GM18526 (cell line): ENCODE results near the gene TRIO.

ENCODE experiments used
- POLR2A ChIP-seq: IDR thresholded peaks from 3 replicates; pipeline ENCODE4 v1.6.1; 2011; ENCODE audit not compliant: insufficient read length; ENCODE audit errors: extremely low read depth

TRIO gene

GRCh38 chr5:14182761-14183160 is 39.6 kb downstream of the TRIO start:
- TF ChIP-seq POLR2A = no peak

GRCh38 chr5:14183187-14183939 is 40.2 kb downstream of the TRIO start:
- no peak for TF ChIP-seq POLR2A

- no peak for TF ChIP-seq POLR2A
These were observed 40.9 kb downstream of the TRIO start for GRCh38 chr5:14184082-14184481.

DNA sequence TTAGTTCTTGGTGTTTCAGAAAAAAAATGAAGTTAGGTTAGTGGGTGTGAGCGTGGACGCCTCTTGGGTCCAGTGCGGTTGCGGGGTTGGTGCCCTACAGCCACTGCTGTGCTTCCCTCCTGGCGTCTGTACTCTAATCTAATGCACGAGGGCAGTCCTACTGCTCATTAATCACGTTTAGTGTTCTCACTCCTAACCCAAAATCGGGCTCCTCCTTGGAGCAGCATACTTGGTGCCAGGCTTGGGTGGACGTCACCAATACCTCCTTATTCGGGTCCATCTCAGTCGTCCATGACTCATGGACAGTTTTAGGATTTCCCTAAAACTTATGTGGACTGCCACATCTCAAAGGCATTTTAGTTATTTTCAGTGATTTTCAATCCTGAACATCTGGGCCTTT is 41.6 kb downstream of the TRIO start:
- no peak for TF ChIP-seq POLR2A

DNA sequence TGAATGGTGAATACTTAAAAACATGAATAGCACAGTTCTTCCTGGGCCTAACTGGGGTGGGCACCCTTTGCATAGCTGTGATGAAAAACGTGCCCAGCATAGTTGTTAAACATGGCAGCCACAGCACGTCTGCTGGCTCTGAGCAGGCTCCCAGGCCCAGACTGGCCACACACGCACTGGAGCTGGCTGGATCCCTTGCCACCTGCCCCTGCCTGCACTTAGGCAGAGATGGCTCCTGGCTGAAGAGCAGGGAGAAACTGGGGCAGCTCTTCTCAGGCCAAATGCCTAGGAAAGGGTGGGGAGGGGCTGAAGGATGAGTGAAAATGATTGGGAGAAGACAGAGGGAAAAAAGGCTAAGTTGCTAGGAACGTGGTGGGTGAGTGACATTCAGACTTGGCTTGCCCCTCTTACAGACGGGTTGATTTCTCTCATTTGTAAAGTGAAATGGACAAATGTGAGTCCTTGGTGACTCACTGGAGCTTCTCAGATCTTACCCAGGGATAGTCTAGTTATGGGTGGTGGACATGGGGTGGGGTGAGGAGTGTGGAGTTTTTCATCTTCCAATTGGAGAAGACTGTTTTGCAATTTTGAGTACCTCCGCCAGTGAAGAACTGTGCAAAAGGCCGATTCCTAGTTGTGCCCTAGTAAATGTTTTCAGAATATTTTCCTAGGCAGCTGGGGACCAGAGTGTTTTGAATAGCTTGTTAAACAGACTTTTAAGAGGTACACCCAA is 42.4 kb downstream of the TRIO start:
- TF ChIP-seq POLR2A = no peak

DNA sequence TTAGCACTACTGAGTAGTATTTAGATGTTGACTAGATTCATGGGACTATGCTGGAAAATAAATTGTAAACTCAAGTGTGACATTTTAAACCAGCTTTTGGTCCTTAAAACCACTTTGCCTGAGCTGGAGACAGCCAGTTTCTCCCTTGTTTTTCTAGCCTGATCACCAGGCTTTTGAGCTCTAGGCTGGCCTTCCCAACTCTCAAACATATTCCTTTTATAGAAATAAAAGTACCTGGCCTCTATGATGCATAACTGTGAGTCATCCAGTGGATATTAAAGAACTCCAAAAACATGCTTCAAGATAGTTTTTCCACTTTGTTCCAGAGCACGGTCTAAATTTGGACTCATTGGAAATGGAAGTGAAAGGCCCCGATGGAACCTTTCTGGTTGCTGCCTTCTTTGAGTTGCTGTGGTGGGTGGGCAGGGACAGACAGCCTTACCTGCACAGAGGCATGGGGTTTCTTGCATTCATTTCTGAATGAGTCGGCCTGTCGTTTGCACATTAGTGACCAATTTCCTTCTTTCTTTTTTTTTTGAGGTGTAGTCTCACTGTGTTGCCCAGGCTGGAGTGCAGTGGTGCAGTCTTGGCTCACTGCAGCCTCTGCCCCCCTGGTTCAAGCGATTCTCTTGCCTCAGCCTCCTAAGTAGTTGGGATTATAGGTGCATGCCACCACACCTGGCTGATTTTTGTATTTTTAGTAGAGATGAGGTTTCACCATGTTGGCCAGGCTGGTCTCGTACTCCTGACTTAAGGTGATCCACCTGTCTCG is 43.1 kb downstream of the TRIO start:
- TF ChIP-seq POLR2A = no peak

DNA sequence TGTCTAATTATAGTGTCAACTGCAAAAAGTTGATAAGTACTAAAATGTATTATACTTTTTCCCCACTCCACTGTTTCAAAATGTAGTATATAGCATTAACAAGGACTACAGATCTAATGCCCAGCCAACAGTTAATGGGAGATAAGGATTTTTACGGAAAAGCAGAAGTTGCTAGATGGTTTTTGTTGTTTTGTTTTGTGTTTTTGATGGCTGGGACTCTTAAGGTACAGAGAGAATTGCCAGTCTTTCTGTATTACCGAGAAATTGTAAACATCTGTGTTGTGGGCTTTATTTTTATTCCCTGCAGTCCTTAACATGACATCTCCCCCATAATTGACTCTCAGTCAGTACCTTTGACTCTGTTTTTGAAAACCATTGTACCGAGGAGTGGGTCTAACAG is 44.0 kb downstream of the TRIO start:
- TF ChIP-seq POLR2A = no peak

DNA sequence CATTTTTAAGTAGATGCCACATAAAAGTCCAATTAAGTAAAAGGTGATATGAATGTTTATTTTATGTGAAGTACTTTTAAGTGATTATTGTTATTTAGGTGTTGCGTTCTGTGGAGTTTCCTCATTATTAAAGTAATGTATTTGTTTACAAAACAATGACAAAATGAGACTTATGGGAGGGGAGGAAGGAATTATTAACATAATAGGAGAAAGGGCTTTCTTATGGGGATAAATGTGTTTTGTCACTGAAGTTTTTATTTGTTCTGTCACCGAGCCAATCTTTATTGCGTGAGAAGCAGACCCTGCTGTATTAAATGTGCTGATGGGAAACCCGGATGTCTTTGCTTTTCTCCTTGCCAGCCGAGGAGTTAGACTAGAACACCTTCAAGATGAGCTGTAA is 44.5 kb downstream of the TRIO start:
- no peak for TF ChIP-seq POLR2A

- no peak for TF ChIP-seq POLR2A
These were observed 45.6 kb downstream of the TRIO start for GRCh38 chr5:14188778-14189177.

DNA sequence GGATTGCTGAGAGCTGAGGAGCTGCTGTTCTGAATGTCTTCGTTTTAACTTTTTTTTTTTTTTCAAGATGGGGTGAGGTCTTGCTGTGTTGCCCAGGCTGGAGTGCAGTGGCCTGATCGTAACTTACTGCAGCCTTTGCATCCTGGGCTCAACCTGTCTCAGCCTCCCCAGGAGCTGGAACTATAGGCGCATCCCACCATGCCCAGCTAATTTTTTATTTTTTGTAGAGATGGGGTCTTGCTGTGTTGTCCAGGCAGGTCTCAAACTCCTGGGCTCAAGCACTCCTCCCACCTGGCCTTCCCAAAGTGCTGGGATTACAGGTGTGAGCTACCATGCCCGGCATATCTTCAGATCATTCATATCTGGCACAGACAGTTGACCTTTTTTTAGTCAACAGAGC is 46.5 kb downstream of the TRIO start:
- TF ChIP-seq POLR2A = no peak

- no peak for TF ChIP-seq POLR2A
These were observed 47.3 kb downstream of the TRIO start for GRCh38 chr5:14190194-14191164.

DNA sequence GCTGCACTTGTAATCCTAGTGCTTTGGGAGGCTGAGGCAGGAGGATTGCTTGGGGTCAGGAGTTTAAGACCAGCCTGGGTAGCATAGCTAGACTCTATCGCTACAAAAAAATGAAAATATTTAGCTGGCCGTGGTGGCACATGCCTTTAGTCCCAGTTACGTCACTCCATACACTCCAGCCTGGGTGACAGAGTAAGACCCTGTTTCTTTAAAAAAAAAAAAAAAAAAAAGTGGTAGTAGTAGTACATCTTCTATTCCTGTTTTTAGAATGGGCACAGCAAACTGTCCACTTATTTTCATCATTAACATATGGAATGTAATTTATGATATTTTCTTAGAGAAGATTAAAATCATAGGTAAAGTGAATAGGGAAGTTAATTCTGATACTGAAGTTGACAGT is 48.2 kb downstream of the TRIO start:
- no peak for TF ChIP-seq POLR2A

DNA sequence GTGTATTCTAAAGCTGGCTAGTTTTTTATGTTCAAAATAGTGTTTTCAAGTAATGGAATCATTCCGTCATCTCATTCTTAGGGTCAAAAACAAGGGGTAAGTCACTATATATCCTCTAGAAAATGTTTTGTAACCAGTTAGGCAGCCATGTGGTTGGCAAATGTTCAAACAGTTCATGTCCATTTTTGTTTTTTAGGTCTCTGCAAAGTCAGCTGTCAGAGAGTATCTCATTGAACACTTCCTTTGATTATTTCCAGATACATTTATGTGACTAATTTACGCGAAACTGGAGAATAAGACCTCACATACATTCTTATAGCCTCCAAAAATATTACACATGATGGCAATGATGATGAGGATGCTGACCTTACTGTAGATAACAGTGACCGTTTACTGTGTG is 50.4 kb downstream of the TRIO start:
- no peak for TF ChIP-seq POLR2A

DNA sequence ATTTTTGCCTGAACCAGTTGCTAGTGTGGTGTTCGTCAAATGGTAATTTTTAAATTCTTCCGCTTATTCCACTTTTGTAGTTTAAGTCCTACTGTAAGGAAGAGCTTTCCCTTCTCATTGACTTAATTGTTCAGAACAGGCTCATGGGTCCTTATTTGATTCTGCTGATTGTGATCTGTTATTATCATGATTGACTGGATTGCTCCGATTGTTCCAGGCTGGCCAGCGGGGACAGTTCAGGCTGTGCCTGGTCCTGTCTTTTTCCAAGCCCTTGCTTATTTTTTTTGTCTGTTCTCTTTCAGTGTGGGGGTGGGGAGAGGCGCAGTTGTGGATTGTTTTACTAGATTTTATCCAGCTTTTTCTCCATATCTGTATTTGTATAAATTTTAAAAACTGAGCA is 52.4 kb downstream of the TRIO start:
- TF ChIP-seq POLR2A = no peak

- no peak for TF ChIP-seq POLR2A
These were observed 53.9 kb downstream of the TRIO start for GRCh38 chr5:14197056-14197455.

GRCh38 chr5:14199902-14200301 is 56.8 kb downstream of the TRIO start:
- TF ChIP-seq POLR2A = no peak
